ENCODE data around the gene TRIM46. TPM values are rescaled to one million over a fixed set of nuclear protein-coding genes. Genes with fewer than 3 reads are reported as not detected.
"Not testable (repeated sequence)": the region's sequence is repeated elsewhere in the genome, so short reads cannot be mapped to it uniquely, and the experiment has no call there.

Gene TRIM46
- total RNA-seq, 3 donors from 2014 or later (not counting 1 experiment from before 2014, with no cell fraction given): 0.94 to 4.9 (median 2.5) TPM

- no peak for DNase-seq
- Mint-ChIP-seq H3K4me3 (no peak overlapping the region), H3K36me3 (no peaks in the 10 kb centered on the region), H3K27ac (no peak overlapping the region), H3K4me1 (peaks cover 7 to 28% of the 10 kb centered on the region in 2 donors), H3K27me3 (ENCODE audit: low read depth in 2 of 2) (peaks cover 0 to 10% of the 10 kb centered on the region in 2 donors), H3K9me3 (no peaks in the 10 kb centered on the region)
- H3K4me3 ChIP-seq (ENCODE audit: low read length): no peak overlapping the region
- no peak for ATAC-seq
- no peaks in the 10 kb centered on the region for H3K27me3 ChIP-seq (ENCODE audit: control insufficient read depth, insufficient read depth, low read length)
- intact Hi-C loops (cut with micrococcal nuclease): loop anchor here (2.0 kb wide), 1 partner anchor 15 kb away; the partner anchor contains the start of gene EFNA1
- no peaks in the 10 kb centered on the region for H3K9me3 ChIP-seq (ENCODE audit: control insufficient read depth, insufficient read depth, low read length)
- H3K27ac ChIP-seq (ENCODE audit: low read length): no peak overlapping the region
- WGBS (ENCODE audit: insufficient coverage): 89% methylated on average over 6 of the region's 7 CpGs
- no peak for TF ChIP-seq CTCF (IDR thresholded peaks at IDR 0.05)
- no peaks in the 10 kb centered on the region for H3K36me3 ChIP-seq (ENCODE audit: control insufficient read depth, insufficient read depth, low read length)
- peaks cover 25% of the 10 kb centered on the region for H3K4me1 ChIP-seq (ENCODE audit: control insufficient read depth, insufficient read depth, low read length)
Observed at GRCh38 chr1:155141749-155142148, 31.9 kb upstream of the TRIM46 start.

GRCh38 chr1:155145491-155145890 is 28.2 kb upstream of the TRIM46 start:
- no peak overlapping the region for H3K4me3 Mint-ChIP-seq
- no peak for DNase-seq
- H3K27ac Mint-ChIP-seq: no peak overlapping the region
- no peaks in the 10 kb centered on the region for H3K36me3 Mint-ChIP-seq
- no peaks in the 10 kb centered on the region for H3K9me3 ChIP-seq (ENCODE audit: control insufficient read depth, insufficient read depth, low read length)
- H3K9me3 Mint-ChIP-seq: no peaks in the 10 kb centered on the region
- 80% methylated on average over 1 of the region's 3 CpGs for WGBS (ENCODE audit: insufficient coverage)
- peaks cover 2% of the 10 kb centered on the region for H3K4me1 ChIP-seq (ENCODE audit: control insufficient read depth, insufficient read depth, low read length)
- TF ChIP-seq CTCF (IDR thresholded peaks at IDR 0.05): no peak
- H3K36me3 ChIP-seq (ENCODE audit: control insufficient read depth, insufficient read depth, low read length): no peaks in the 10 kb centered on the region
- peaks cover 0 to 2% of the 10 kb centered on the region in 2 donors for H3K4me1 Mint-ChIP-seq
- intact Hi-C loops (cut with micrococcal nuclease): no loop called here
- ATAC-seq: no peak
- no peaks in the 10 kb centered on the region for H3K27me3 ChIP-seq (ENCODE audit: control insufficient read depth, insufficient read depth, low read length)
- H3K4me3 ChIP-seq (ENCODE audit: low read length): no peak overlapping the region
- no peak overlapping the region for H3K27ac ChIP-seq (ENCODE audit: low read length)
- H3K27me3 Mint-ChIP-seq (ENCODE audit: low read depth in 2 of 2): peaks cover 12 to 25% of the 10 kb centered on the region in 2 donors

GRCh38 chr1:155155996-155156643 is 17.5 kb upstream of the TRIM46 start:
- H3K36me3 ChIP-seq (ENCODE audit: control insufficient read depth, insufficient read depth, low read length); H3K4me3 Mint-ChIP-seq; intact Hi-C loops (cut with micrococcal nuclease); ATAC-seq; H3K27me3 ChIP-seq (ENCODE audit: control insufficient read depth, insufficient read depth, low read length); H3K27ac Mint-ChIP-seq; H3K9me3 Mint-ChIP-seq; H3K9me3 ChIP-seq (ENCODE audit: control insufficient read depth, insufficient read depth, low read length); H3K4me1 Mint-ChIP-seq; DNase-seq; H3K4me1 ChIP-seq (ENCODE audit: control insufficient read depth, insufficient read depth, low read length); H3K36me3 Mint-ChIP-seq; H3K4me3 ChIP-seq (ENCODE audit: low read length); H3K27ac ChIP-seq (ENCODE audit: low read length): not testable (repeated sequence)
- 100% methylated on average over 1 of the region's 3 CpGs for WGBS (ENCODE audit: insufficient coverage)
- H3K27me3 Mint-ChIP-seq (ENCODE audit: low read depth in 2 of 2): peaks cover 7 to 12% of the 10 kb centered on the region in 2 donors

- intact Hi-C loops (cut with micrococcal nuclease): no loop called here
- no peaks in the 10 kb centered on the region for H3K4me1 Mint-ChIP-seq
- H3K4me3 Mint-ChIP-seq: no peak overlapping the region
- 93% methylated on average over 1 of the region's 1 CpG for WGBS (ENCODE audit: insufficient coverage)
- Histone ChIP-seq H3K27ac (ENCODE audit: low read length) (no peak overlapping the region), H3K27me3 (ENCODE audit: control insufficient read depth, insufficient read depth, low read length) (no peaks in the 10 kb centered on the region), H3K9me3 (ENCODE audit: control insufficient read depth, insufficient read depth, low read length) (no peaks in the 10 kb centered on the region), H3K4me3 (ENCODE audit: low read length) (no peak overlapping the region), H3K4me1 (ENCODE audit: control insufficient read depth, insufficient read depth, low read length) (no peaks in the 10 kb centered on the region), H3K36me3 (ENCODE audit: control insufficient read depth, insufficient read depth, low read length) (no peaks in the 10 kb centered on the region)
- H3K9me3 Mint-ChIP-seq: no peaks in the 10 kb centered on the region
- no peak for DNase-seq
- H3K36me3 Mint-ChIP-seq: no peaks in the 10 kb centered on the region
- TF ChIP-seq CTCF (IDR thresholded peaks at IDR 0.05): no peak
- ATAC-seq: no peak
- H3K27ac Mint-ChIP-seq: no peak overlapping the region
- peaks cover 6 to 11% of the 10 kb centered on the region in 2 donors for H3K27me3 Mint-ChIP-seq (ENCODE audit: low read depth in 2 of 2)
Observed at GRCh38 chr1:155158991-155159390, 14.7 kb upstream of the TRIM46 start.
